Natural killer cell (primary cell): ENCODE data around the gene FOXA2. TPM values are rescaled to one million over a fixed set of nuclear protein-coding genes. Genes with fewer than 3 reads are reported as not detected.

Experiments
- ATAC-seq, 3 donors: fragments of 150-1000 bp in 2 of 3; fragments of 200-7000 bp in 1 of 3; cut with Tn5 transposase; 1 replicate in 1 of 3; 2 replicates in 2 of 3; pipeline ENCODE4 v1.10.0; 2021; ENCODE audit warnings: mild to moderate bottlenecking in 2 of 3, moderate library complexity in 2 of 3
- DNase-seq, 2 donors: peaks; one replicate each; pipeline versions ENCODE4 v3.0.0 to v3.0.0-alpha.2; 2013 to 2021; ENCODE audit warnings: mixed read lengths in 1 of 2
- H3K27ac ChIP-seq: one replicate; pipeline ENCODE4 v1.5.1; 2013; ENCODE audit warnings: mild to moderate bottlenecking, low read length
- H3K27me3 ChIP-seq: one replicate; pipeline ENCODE4 v1.6.1; 2013; ENCODE audit warnings: low read length; ENCODE audit not compliant: control insufficient read depth, insufficient read depth
- H3K36me3 ChIP-seq: one replicate; pipeline ENCODE4 v1.6.1; 2013; ENCODE audit warnings: low read length; ENCODE audit not compliant: control insufficient read depth, insufficient read depth
- H3K4me1 ChIP-seq: one replicate; pipeline ENCODE4 v1.6.1; 2013; ENCODE audit warnings: low read length; ENCODE audit not compliant: control insufficient read depth, insufficient read depth
- H3K4me3 ChIP-seq: one replicate; pipeline ENCODE4 v1.5.1; 2013; ENCODE audit warnings: low read length
- H3K9me3 ChIP-seq: one replicate; pipeline ENCODE4 v1.6.1; 2013; ENCODE audit warnings: low read length; ENCODE audit not compliant: control insufficient read depth, insufficient read depth
- H3K27ac Mint-ChIP-seq, 2 donors: one replicate each; pipeline ENCODE4 v1.8.0; 2022; ENCODE audit warnings: mild to moderate bottlenecking in 2 of 2, mixed read lengths in 2 of 2, moderate library complexity in 1 of 2
- H3K27me3 Mint-ChIP-seq, 2 donors: one replicate each; pipeline ENCODE4 v1.8.0; 2022; ENCODE audit warnings: low read depth in 2 of 2, mixed read lengths in 2 of 2
- H3K36me3 Mint-ChIP-seq: one replicate; pipeline ENCODE4 v1.8.0; 2022; ENCODE audit warnings: mixed read lengths
- H3K4me1 Mint-ChIP-seq, 2 donors: one replicate each; pipeline ENCODE4 v1.8.0; 2022; ENCODE audit warnings: mixed read lengths in 2 of 2
- H3K4me3 Mint-ChIP-seq: one replicate; pipeline ENCODE4 v1.8.0; 2022; ENCODE audit warnings: mild to moderate bottlenecking, moderate library complexity, mixed read lengths
- H3K9me3 Mint-ChIP-seq, 2 donors: one replicate each; pipeline ENCODE4 v1.8.0; 2022; ENCODE audit warnings: mixed read lengths in 2 of 2
- CTCF ChIP-seq: fragments of 200-600 bp; IDR thresholded peaks from one replicate; pipeline ENCODE4 v1.8.0; 2022; ENCODE audit warnings: antibody characterized with exemption
- WGBS: methylation state at CpG from one replicate; pipeline ENCODE4 v1.1.7; 2013; ENCODE audit warnings: missing lambda C conversion rate; ENCODE audit not compliant: insufficient coverage; 5-methylcytosine and 5-hydroxymethylcytosine counted together
- intact Hi-C: fragments of 100-400 bp; cut with micrococcal nuclease; formaldehyde crosslinking; loops from one replicate; pipeline ENCODE4 v1.14.2; 2022
- total RNA-seq, 4 donors: library from RNA; stranded (reverse); fragments of 120-200 nt in 1 of 4; gene quantifications; one replicate each; pipeline versions ENCODE4 v1.2.3 to v1.2.4, GENCODE V29; 2013 to 2022

Gene FOXA2
- total RNA-seq, 3 donors from 2014 or later (not counting 1 experiment from before 2014, with no cell fraction given): not detected

GRCh38 chr20:22563062-22563965, 21.1 kb downstream of the FOXA2 start:
- H3K9me3 ChIP-seq: no peaks in the 10 kb centered on the region
- H3K27ac Mint-ChIP-seq: no peak overlapping the region
- no peaks in the 10 kb centered on the region for H3K4me1 ChIP-seq
- TF ChIP-seq CTCF: no peak
- peaks cover 2% of the 10 kb centered on the region in 2 donors for H3K9me3 Mint-ChIP-seq
- DNase-seq (no peak), ATAC-seq (no peak)
- H3K27ac ChIP-seq: no peak overlapping the region
- no peaks in the 10 kb centered on the region for H3K36me3 ChIP-seq
- H3K4me3 Mint-ChIP-seq: no peak overlapping the region
- peaks cover 63 to 88% of the 10 kb centered on the region in 2 donors for H3K27me3 Mint-ChIP-seq
- H3K27me3 ChIP-seq: peaks cover 25% of the 10 kb centered on the region
- H3K4me3 ChIP-seq: no peak overlapping the region
- intact Hi-C loops: no loop called here
- no peaks in the 10 kb centered on the region for H3K4me1 Mint-ChIP-seq
- H3K36me3 Mint-ChIP-seq: no peaks in the 10 kb centered on the region
- 12% methylated on average over 6 of the region's 7 CpGs for WGBS

- H3K4me1 ChIP-seq: no peaks in the 10 kb centered on the region
- H3K27ac Mint-ChIP-seq: no peak overlapping the region
- ATAC-seq (no peak), DNase-seq (no peak)
- H3K4me3 Mint-ChIP-seq: no peak overlapping the region
- WGBS: 8% methylated on average over 4 of the region's 4 CpGs
- H3K27me3 ChIP-seq: peaks cover 23% of the 10 kb centered on the region
- intact Hi-C loops: no loop called here
- H3K27ac ChIP-seq: no peak overlapping the region
- no peak for TF ChIP-seq CTCF
- no peak overlapping the region for H3K4me3 ChIP-seq
- no peaks in the 10 kb centered on the region for H3K4me1 Mint-ChIP-seq
- no peaks in the 10 kb centered on the region for H3K9me3 ChIP-seq
- no peaks in the 10 kb centered on the region for H3K36me3 Mint-ChIP-seq
- no peaks in the 10 kb centered on the region for H3K36me3 ChIP-seq
- H3K9me3 Mint-ChIP-seq: peaks cover 2% of the 10 kb centered on the region in 2 donors
- H3K27me3 Mint-ChIP-seq: peaks cover 60 to 89% of the 10 kb centered on the region in 2 donors
Observed at GRCh38 chr20:22562620-22563019, 21.8 kb downstream of the FOXA2 start.

GRCh38 chr20:22561965-22562577, 22.3 kb downstream of the FOXA2 start:
- peaks cover 21% of the 10 kb centered on the region for H3K27me3 ChIP-seq
- H3K9me3 ChIP-seq: no peaks in the 10 kb centered on the region
- no peak overlapping the region for H3K4me3 Mint-ChIP-seq
- H3K4me3 ChIP-seq: no peak overlapping the region
- H3K36me3 Mint-ChIP-seq: no peaks in the 10 kb centered on the region
- H3K9me3 Mint-ChIP-seq: peaks cover 2% of the 10 kb centered on the region in 2 donors
- no peak for TF ChIP-seq CTCF
- WGBS: 31% methylated on average over 9 of the region's 9 CpGs
- DNase-seq (no peak), ATAC-seq (no peak)
- H3K27me3 Mint-ChIP-seq: peaks cover 55 to 84% of the 10 kb centered on the region in 2 donors
- no peaks in the 10 kb centered on the region for H3K36me3 ChIP-seq
- intact Hi-C loops: no loop called here
- no peak overlapping the region for H3K27ac Mint-ChIP-seq
- no peaks in the 10 kb centered on the region for H3K4me1 Mint-ChIP-seq
- H3K4me1 ChIP-seq: no peaks in the 10 kb centered on the region
- H3K27ac ChIP-seq: no peak overlapping the region
